Hypothalamus (tissue), 51 donors: ENCODE measurements around the gene PARD3B.

ENCODE experiments used
- DNase-seq, 51 donors: peaks; one replicate each; lab custom pipeline; 2025; lab: John Stamatoyannopoulos, UW

Gene PARD3B

GRCh38 chr2:204876311-204876710 lies 331.0 kb downstream of the PARD3B start:
- DNase-seq, result no peak

GRCh38 chr2:204877691-204878090 lies 332.4 kb downstream of the PARD3B start:
- DNase-seq, result no peak

GRCh38 chr2:204880928-204881327 lies 335.7 kb downstream of the PARD3B start:
- DNase-seq, result no peak

- DNase-seq, result peak in 1 of 51 donors; percentile 7
These were observed 336.4 kb downstream of the PARD3B start for GRCh38 chr2:204881655-204882054.

- no peak for DNase-seq
These were observed 340.5 kb downstream of the PARD3B start for GRCh38 chr2:204885747-204886146.

- no peak for DNase-seq
These were observed 341.4 kb downstream of the PARD3B start for GRCh38 chr2:204886713-204887112.

- DNase-seq, result no peak
These were observed 342.9 kb downstream of the PARD3B start for GRCh38 chr2:204888222-204888621.

- no peak for DNase-seq
These were observed 345.4 kb downstream of the PARD3B start for GRCh38 chr2:204890680-204891079.

- DNase-seq, result no peak
These were observed 346.5 kb downstream of the PARD3B start for GRCh38 chr2:204891739-204892138.

- DNase-seq, result no peak
These were observed 347.4 kb downstream of the PARD3B start for GRCh38 chr2:204892506-204893255.

- DNase-seq, result no peak
These were observed 350.9 kb downstream of the PARD3B start for GRCh38 chr2:204896146-204896545.

- no peak for DNase-seq
These were observed 352.3 kb downstream of the PARD3B start for GRCh38 chr2:204897561-204897960.

GRCh38 chr2:204898928-204899640 lies 353.8 kb downstream of the PARD3B start:
- DNase-seq, result no peak

- no peak for DNase-seq
These were observed 354.7 kb downstream of the PARD3B start for GRCh38 chr2:204899983-204900382.

- no peak for DNase-seq
These were observed 355.2 kb downstream of the PARD3B start for GRCh38 chr2:204900487-204900886.

- DNase-seq, result no peak
These were observed 355.6 kb downstream of the PARD3B start for GRCh38 chr2:204900910-204901309.

- no peak for DNase-seq
These were observed 356.3 kb downstream of the PARD3B start for GRCh38 chr2:204901591-204901990.

- no peak for DNase-seq
These were observed 364.5 kb downstream of the PARD3B start for GRCh38 chr2:204909791-204910190.

GRCh38 chr2:204913312-204913711 lies 368.0 kb downstream of the PARD3B start:
- no peak for DNase-seq

GRCh38 chr2:204913854-204914464 lies 368.7 kb downstream of the PARD3B start:
- DNase-seq, result no peak

GRCh38 chr2:204914708-204915107 lies 369.4 kb downstream of the PARD3B start:
- DNase-seq, result no peak
